GM13976 (cell line): ENCODE measurements around the gene HAAO.

Experiments used
- DNase-seq: peaks from one replicate; pipeline ENCODE4 v3.0.0; 2012; ENCODE audit warnings: low spot score
- in situ Hi-C: fragments of 300-500 bp; cut with MboI; formaldehyde crosslinking; loops from one replicate; pipeline ENCODE4 v1.12.0; 2022; ENCODE audit warnings: low sequenced_read_pairs, mixed read lengths, inconsistent platforms; ENCODE audit not compliant: unreplicated experiment
- TF ChIP-seq, protein P1 (sequence below): IDR thresholded peaks from 2 replicates; pipeline ENCODE4 v1.5.1; 2012; ENCODE audit warnings: borderline replicate concordance, mild to moderate bottlenecking; ENCODE audit not compliant: insufficient read depth; ENCODE audit errors: extremely low read depth, missing control alignments, control extremely low read depth

The HAAO gene

DNA sequence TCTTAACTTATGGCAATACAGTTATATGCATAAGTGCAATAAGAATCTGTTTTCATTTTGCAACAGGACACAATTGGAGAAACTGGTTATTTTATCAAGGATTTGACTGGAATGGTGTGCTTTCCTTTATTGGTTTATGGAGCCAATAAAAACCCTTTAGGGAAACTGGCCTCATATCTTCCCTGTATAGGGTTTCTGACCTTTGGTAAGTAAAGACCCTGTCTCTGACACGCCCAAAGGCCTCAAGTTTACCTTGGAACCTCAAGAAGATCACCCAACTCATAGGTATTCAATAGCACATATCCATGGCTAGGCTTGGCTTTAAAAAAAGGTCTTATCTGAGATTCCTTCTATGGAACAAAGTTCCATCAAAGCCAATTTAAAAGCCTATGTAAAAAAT is 11.2 kb downstream of the HAAO start:
- in situ Hi-C loops, result no loop called here
- TF ChIP-seq, protein P1, sequence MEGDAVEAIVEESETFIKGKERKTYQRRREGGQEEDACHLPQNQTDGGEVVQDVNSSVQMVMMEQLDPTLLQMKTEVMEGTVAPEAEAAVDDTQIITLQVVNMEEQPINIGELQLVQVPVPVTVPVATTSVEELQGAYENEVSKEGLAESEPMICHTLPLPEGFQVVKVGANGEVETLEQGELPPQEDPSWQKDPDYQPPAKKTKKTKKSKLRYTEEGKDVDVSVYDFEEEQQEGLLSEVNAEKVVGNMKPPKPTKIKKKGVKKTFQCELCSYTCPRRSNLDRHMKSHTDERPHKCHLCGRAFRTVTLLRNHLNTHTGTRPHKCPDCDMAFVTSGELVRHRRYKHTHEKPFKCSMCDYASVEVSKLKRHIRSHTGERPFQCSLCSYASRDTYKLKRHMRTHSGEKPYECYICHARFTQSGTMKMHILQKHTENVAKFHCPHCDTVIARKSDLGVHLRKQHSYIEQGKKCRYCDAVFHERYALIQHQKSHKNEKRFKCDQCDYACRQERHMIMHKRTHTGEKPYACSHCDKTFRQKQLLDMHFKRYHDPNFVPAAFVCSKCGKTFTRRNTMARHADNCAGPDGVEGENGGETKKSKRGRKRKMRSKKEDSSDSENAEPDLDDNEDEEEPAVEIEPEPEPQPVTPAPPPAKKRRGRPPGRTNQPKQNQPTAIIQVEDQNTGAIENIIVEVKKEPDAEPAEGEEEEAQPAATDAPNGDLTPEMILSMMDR, result no peak
- DNase-seq, result no peak

DNA sequence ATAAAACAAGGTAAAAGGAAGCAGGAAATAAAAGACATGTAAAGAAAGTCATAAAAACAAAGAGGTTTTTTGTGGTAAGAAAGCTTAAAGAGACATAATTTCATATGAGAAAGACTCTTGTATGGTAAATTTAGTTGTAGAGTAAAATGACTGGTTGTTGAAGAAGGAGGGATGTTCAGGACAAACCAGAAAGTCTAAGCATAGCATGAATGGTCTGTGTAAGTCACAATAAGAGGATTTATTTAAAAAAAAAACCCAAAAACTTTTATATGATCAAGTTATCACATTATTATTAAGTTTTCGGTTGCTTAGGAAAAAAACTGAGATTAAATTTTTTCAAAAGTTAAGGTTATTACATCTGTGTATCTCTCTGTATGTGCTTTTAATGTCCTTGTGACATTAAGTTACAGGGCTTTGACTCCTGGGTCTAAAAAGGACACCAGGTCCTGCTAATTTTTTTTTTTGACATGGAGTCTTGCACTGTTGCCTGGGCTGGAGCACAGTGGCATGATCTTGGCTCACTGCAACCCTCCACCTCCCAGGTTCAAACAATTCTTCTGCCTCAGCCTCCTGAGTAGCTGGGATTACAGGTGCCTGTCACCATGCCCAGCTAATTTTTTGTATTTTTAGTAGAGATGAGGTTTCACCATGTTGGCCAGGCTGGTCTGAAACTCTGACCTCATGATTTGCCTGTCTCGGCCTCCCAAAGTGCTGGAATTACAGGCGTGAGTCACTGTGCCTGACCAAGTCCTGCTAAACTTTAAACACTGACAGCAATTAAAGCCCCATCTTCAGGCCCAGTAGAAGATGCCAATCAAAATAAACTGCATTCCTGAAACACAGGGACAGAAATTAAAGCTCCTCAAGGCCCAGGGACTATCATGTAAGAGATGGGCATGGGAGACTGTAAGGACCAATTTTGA is 14.2 kb downstream of the HAAO start:
- TF ChIP-seq, protein P1, result no peak
- in situ Hi-C loops, result no loop called here
- DNase-seq, result no peak

DNA sequence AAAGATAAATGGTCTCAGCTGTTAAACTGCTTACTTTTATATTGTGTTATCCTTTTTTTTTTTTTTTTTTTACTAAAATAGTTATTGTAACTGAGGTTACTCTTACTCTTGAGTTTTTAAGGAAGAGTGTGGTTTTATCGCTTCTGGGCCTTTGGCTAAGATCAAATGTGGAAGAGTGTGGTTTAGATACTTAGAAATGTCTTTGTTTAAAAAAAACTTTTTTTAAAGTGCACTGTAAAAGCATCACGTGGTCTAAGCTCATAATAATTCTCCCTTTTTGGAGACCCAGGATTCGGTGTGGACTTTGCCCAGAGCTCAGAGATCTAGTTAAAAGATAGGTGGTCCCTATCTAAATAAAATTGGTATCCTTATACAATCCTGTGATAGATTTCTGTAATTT is 16.6 kb downstream of the HAAO start:
- TF ChIP-seq, protein P1, result no peak
- in situ Hi-C loops, result no loop called here
- DNase-seq, result no peak

DNA sequence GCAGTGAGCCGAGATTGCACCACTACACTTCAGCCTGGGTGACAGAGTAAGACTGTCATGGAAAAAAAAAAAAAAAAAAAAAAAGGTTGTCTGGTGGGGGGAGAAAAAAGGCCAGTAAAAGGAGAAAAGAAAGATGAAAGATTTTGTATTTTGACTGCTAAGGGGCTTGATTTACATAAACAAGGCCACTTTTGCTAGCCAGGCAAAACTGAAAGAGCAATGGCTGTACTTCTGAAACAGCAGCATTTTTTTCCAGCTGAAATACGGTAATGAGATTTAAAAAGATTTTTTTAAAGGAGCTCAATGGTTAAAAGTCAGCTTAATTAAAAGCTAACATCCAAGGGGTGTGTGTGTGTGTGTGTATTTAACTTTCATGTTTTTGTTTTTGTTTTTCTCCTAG is 17.2 kb downstream of the HAAO start:
- in situ Hi-C loops, result no loop called here
- peak; percentile 60 for DNase-seq
- TF ChIP-seq, protein P1, result no peak

DNA sequence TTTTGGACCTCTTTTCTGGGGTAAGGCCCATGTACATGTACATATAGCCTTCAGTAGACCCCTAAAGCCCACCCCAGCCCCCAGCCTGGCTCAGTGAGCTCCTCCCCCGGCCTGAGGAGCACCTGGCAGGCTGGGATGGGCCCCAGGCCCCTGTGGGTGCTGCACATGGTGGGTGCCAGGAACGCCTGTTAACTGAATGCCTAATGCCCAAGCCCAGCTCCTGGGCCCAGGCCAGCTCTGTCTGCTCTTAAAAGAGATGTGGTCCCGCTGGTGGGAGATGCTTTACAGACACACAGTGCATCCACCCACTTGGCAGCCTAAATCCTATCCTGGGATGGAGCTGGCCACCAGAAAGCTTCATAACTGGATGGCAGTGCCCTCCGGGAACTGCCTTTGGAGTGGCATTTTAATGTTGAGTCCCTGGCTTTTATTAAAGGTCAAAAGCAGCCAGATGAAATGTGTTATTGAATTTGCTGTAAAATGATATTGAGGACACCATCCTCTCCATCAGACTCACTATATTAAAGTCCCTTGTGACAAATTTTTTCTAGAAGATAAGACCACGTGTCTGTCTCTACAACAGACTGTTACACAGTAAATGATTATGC is 20.7 kb downstream of the HAAO start:
- no peak for DNase-seq
- TF ChIP-seq, protein P1, result no peak
- in situ Hi-C loops, result no loop called here

DNA sequence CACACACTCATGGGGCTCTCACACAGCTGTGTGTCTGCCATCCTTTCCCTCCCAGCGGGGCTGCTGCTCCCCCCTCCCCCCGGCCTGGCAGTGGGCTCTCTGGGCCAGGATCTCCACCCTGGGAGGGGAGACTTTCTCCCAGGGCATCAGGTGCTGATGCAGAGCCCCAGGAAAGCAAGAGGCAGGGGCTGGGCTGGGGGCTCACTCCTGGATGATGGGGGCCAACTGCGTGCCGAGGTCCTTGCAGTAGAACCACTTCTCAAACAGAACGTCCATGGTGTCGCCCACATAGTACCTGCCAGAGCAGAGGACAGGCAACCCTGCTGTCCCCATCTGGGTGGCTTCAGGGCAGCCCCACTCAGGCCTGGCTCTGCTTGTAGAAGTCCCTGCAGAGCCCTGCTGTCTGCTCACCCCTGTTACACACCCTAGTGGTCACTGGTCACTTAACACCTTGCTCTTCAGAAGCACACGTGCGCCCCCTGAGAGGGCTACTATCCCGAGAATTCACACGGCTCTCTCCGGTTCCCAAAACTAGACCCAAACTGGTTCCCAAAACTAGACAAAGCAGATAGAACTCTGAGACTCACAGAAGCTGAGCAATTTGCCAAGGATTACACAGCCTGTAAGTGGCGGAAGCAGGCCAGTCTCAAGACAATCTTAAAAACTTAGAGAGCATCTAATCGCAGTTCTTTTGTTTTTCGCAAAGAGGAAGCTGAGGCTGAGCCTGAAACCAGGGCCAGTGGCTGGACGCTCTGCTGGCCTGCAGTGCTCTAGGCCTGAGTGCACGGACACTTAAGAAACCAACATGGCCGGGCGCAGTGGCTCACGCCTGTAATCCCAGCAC is 21.9 kb downstream of the HAAO start:
- TF ChIP-seq, protein P1, result peak; percentile 24
- peak; percentile 77 for DNase-seq
- in situ Hi-C loops, result no loop called here
